K562 (cell line): ENCODE measurements around the gene SSR4. TPM values are rescaled to one million over a fixed set of nuclear protein-coding genes. Genes with fewer than 3 reads are reported as not detected.

Experiments
- GTF2F1 ChIP-seq: IDR thresholded peaks from 2 replicates; pipeline ENCODE4 v1.6.1; 2011; ENCODE audit warnings: low read depth, low read length, improper control_type of control experiment
- PBX2 ChIP-seq, 2 experiments: IDR thresholded peaks in 1 of 2; conservative IDR thresholded peaks in 1 of 2; 2 replicates each; pipeline ENCODE4 v1.6.1; 2016; ENCODE audit warnings: low read depth in 2 of 2, mild to moderate bottlenecking in 1 of 2, missing compliant biosample characterization in 1 of 2, missing genetic modification characterization in 1 of 2, moderate library complexity in 1 of 2
- polyA plus RNA-seq, 8 experiments: library from polyadenylated mRNA; depleted of rRNA in 4 of 8; stranded (reverse) in 5 of 8; unstranded in 3 of 8; fragments of >200 nt; fragmentation: Nextera tagmentation in 2 of 8; fragmentation: Illumina TruSeq in 1 of 8; extraction: Ambion mirVana in 2 of 8; extraction: Trizol in 1 of 8; gene quantifications; 2 replicates each; pipeline versions ENCODE4 v1.2.1 to v1.2.3, GENCODE V29; 2011 to 2014; ENCODE audit warnings: inconsistent platforms in 1 of 8, missing spikeins in 1 of 8
- total RNA-seq, 7 experiments: library from RNA; depleted of rRNA in 6 of 7; stranded (reverse); fragments of >200 nt in 6 of 7; fragmentation: Illumina TruSeq in 2 of 7; extraction: Trizol in 2 of 7; gene quantifications; 2 replicates each; pipeline versions ENCODE4 v1.2.1 to v1.2.3, GENCODE V29; 2011 to 2021; ENCODE audit warnings: low replicate concordance in 1 of 7
- TF ChIP-seq, protein P1 (sequence below), 2 experiments: fragments of 450-650 bp in 1 of 2; sonication (generic) in 1 of 2; formaldehyde crosslinking; conservative IDR thresholded peaks; 2 replicates each; pipeline versions ENCODE4 v1.4.0 to v1.8.1; 2020 to 2022; ENCODE audit warnings: mild to moderate bottlenecking in 1 of 2, missing genetic modification reagents in 1 of 2

Gene SSR4
- total and polyA plus RNA-seq, 9 of the 15 experiments (the other 6 are each of a cell fraction or from before 2014, with no cell fraction given), result 146 to 492 (median 272) TPM

DNA sequence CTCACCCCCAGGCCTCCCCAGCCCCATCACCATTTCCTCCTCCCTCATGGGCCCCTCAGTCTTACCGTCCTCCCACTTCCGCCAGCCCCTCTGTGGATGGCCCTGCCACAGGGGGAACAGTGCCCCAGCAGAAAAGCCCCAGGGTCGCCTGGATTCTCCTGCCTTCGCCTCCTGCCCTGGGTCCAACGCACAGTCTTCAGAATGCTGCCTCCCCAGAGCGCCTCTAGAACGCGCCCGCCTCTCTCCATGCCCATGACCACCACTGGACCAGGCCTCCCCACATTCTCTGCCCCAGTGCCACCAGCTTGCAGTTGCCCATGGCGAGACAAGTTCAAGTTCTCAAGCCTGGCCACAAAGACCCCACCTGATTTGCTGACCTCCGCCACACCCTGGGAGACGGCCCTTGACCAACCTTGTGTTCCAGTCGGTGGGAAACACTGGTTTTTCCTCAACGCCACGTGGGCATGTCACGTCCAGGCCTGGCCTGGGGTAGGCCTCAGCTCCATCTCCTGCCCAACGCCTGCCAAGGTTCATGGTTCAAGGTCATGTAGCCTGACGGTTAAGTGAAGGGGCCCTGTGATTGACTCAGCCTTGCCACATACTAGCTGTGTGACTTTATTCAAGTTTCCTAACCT is 31.1 kb upstream of the SSR4 start (continued):
- TF ChIP-seq, protein P1, sequence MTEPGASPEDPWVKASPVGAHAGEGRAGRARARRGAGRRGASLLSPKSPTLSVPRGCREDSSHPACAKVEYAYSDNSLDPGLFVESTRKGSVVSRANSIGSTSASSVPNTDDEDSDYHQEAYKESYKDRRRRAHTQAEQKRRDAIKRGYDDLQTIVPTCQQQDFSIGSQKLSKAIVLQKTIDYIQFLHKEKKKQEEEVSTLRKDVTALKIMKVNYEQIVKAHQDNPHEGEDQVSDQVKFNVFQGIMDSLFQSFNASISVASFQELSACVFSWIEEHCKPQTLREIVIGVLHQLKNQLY (CRISPR knock-in tag; conservative IDR thresholded peaks at IDR 0.05), result no peak
- TF ChIP-seq PBX2 (CRISPR knock-in tag; IDR thresholded peaks at IDR 0.05; ENCODE audit: low read depth) (no peak), PBX2 (tag; conservative IDR thresholded peaks at IDR 0.05; ENCODE audit: low read depth) (no peak), GTF2F1 (no peak)
